GM13977 (cell line): ENCODE data around the gene C19orf18.
"Not testable (repeated sequence)": the region's sequence is repeated elsewhere in the genome, so short reads cannot be mapped to it uniquely, and the experiment has no call there.

Source experiments
- DNase-seq: peaks from one replicate; pipeline ENCODE4 v3.0.0; 2012; ENCODE audit warnings: low spot score
- CTCF ChIP-seq: IDR thresholded peaks from 2 replicates; pipeline ENCODE4 v1.5.1; 2012; ENCODE audit warnings: mild to moderate bottlenecking, control low read depth; ENCODE audit not compliant: insufficient read depth; ENCODE audit errors: extremely low read depth, missing control alignments
- in situ Hi-C: fragments of 300-500 bp; cut with MboI; formaldehyde crosslinking; loops from one replicate; pipeline ENCODE4 v1.12.0; 2022; ENCODE audit warnings: low sequenced_read_pairs, low pct_unique_long_range_greater_than_20kb, mixed read lengths, inconsistent platforms; ENCODE audit not compliant: unreplicated experiment

Gene C19orf18

GRCh38 chr19:57935731-57936130 lies 38.6 kb downstream of the C19orf18 start:
- no peak for TF ChIP-seq CTCF
- in situ Hi-C loops, result no loop called here
- DNase-seq, result no peak

GRCh38 chr19:57934820-57935665 lies 39.3 kb downstream of the C19orf18 start, which contains the start of gene ZNF418:
Gene ZNF418, minus strand, starts transcription at chr19:57935402. Its CDS starts 1,580 bp downstream, at chr19:57933822.
- no peak for TF ChIP-seq CTCF
- peak; percentile 28 for DNase-seq
- in situ Hi-C loops, result no loop called here

GRCh38 chr19:57927587-57927986 lies 46.7 kb downstream of the C19orf18 start:
- DNase-seq, result no peak
- in situ Hi-C loops, result no loop called here
- no peak for TF ChIP-seq CTCF

GRCh38 chr19:57916168-57916995 lies 58.0 kb downstream of the C19orf18 start, which contains the start of gene ZNF417:
Gene ZNF417, minus strand, starts transcription at chr19:57916592. Its CDS starts 181 bp downstream, at chr19:57916411.
- DNase-seq, result peak; percentile 88
- in situ Hi-C loops, result not testable (repeated sequence)
- peak; percentile 54 for TF ChIP-seq CTCF

GRCh38 chr19:57914531-57914930 lies 59.8 kb downstream of the C19orf18 start:
- in situ Hi-C loops, result no loop called here
- no peak for DNase-seq
- no peak for TF ChIP-seq CTCF
